LNCaP clone FGC (cell line): ENCODE results near the gene AOPEP.

Source experiments
- DNase-seq: peaks from one replicate; pipeline ENCODE4 v3.0.0-alpha.2; 2011; ENCODE audit warnings: low read depth
- H3K4me3 ChIP-seq: 2 replicates; pipeline ENCODE4 v1.5.1; 2011; ENCODE audit warnings: mild to moderate bottlenecking, low read depth, low read length, control low read depth
- CTCF ChIP-seq: IDR thresholded peaks from 2 replicates; pipeline ENCODE4 v1.5.1; 2012; ENCODE audit warnings: mild to moderate bottlenecking; ENCODE audit not compliant: control insufficient read depth, insufficient read depth; ENCODE audit errors: extremely low read depth

AOPEP gene

GRCh38 chr9:94801234-94801633, 74.7 kb downstream of the AOPEP start:
- TF ChIP-seq CTCF = no peak
- DNase-seq = no peak
- no peak overlapping the region for H3K4me3 ChIP-seq

- DNase-seq = no peak
- no peak for TF ChIP-seq CTCF
- H3K4me3 ChIP-seq = no peak overlapping the region
Observed at GRCh38 chr9:94801681-94802080, 75.2 kb downstream of the AOPEP start.

- H3K4me3 ChIP-seq = no peak overlapping the region
- no peak for DNase-seq
- TF ChIP-seq CTCF = no peak
Observed at GRCh38 chr9:94802251-94802650, 75.8 kb downstream of the AOPEP start.

GRCh38 chr9:94802793-94803192, 76.3 kb downstream of the AOPEP start:
- no peak overlapping the region for H3K4me3 ChIP-seq
- DNase-seq = no peak
- no peak for TF ChIP-seq CTCF

DNA sequence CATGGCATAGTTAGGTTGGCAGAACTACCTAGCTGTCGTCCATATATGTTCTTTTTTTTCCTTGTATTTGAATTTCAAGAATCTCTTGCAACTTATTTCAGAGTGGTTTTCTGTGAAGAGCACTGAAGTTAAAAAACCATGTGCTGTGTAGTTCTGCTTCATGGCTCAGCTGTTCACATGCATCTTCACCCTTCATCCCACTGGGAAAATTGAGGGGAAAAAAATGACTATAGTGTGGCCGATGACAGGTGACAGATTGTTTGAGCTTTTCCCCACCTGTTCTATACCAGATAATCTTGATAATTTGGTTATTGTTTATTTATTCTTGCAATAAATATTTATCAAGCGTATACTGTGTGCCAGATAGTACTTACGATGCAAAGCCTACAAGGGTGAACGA, 77.8 kb downstream of the AOPEP start:
- DNase-seq = no peak
- H3K4me3 ChIP-seq = no peak overlapping the region
- no peak for TF ChIP-seq CTCF

DNA sequence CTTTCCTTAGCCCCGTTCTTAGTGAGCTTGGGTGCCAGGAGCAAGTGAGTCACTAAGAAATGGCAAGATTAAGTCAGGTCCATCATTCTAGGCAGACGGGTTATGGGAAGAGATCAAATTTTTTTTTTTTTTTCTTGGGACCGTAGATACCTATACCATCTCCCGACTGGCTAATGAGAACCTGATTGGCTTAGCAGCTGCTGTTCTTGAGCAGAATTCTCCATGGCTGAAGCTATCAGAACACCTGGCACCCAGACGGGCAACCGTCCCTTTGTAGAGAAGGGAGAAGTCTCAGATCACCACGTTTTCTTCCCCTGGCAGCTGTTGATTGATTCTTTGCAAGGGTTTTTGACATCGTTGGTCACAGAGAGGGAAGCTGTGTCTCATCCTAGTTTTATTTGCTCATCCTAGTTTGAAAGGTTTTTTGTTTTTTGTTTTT, 78.6 kb downstream of the AOPEP start:
- TF ChIP-seq CTCF = no peak
- no peak for DNase-seq
- no peak overlapping the region for H3K4me3 ChIP-seq

- H3K4me3 ChIP-seq = no peak overlapping the region
- no peak for TF ChIP-seq CTCF
- DNase-seq = no peak
Observed at GRCh38 chr9:94805585-94805984, 79.1 kb downstream of the AOPEP start.
